MM.1S (cell line): ENCODE measurements around the gene SLC25A4.
"Not testable (repeated sequence)": the region's sequence is repeated elsewhere in the genome, so short reads cannot be mapped to it uniquely, and the experiment has no call there.

ENCODE experiments used
- EZH2 ChIP-seq: fragments of 300-600 bp; sonication (generic); optimal IDR thresholded peaks from 2 replicates; pipeline ENCODE3; 2017; ENCODE audit warnings: low read depth, mild to moderate bottlenecking, antibody characterized with exemption, low read length, mixed read lengths
- TF ChIP-seq, protein P1 (sequence below): fragments of 300-600 bp; sonication (generic); IDR thresholded peaks from 2 replicates; pipeline ENCODE4 v1.5.1; 2016; ENCODE audit warnings: antibody characterized with exemption, low read length, mixed read lengths

DNA sequence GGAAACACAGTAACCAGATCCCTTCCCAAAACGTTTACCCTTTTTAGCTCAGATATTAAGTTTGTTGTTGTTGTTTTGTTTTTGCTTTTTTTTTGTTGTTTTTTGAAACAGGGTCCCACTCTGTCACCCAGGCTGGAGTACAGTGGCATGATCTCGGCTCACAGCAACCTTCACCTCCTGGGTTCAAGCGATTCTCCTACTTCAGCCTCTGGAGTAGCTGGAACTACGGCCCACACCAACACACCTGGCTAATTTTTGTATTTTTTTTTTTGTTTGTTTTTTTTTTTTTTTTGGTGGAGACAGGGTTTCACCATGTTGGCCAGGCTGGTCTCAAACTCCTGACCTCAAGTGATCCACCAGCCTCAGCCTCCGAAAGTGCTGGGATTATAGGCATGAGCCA is 23.6 kb upstream of the SLC25A4 start:
- TF ChIP-seq, protein P1, sequence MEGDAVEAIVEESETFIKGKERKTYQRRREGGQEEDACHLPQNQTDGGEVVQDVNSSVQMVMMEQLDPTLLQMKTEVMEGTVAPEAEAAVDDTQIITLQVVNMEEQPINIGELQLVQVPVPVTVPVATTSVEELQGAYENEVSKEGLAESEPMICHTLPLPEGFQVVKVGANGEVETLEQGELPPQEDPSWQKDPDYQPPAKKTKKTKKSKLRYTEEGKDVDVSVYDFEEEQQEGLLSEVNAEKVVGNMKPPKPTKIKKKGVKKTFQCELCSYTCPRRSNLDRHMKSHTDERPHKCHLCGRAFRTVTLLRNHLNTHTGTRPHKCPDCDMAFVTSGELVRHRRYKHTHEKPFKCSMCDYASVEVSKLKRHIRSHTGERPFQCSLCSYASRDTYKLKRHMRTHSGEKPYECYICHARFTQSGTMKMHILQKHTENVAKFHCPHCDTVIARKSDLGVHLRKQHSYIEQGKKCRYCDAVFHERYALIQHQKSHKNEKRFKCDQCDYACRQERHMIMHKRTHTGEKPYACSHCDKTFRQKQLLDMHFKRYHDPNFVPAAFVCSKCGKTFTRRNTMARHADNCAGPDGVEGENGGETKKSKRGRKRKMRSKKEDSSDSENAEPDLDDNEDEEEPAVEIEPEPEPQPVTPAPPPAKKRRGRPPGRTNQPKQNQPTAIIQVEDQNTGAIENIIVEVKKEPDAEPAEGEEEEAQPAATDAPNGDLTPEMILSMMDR: not testable (repeated sequence)
- not testable (repeated sequence) for TF ChIP-seq EZH2
